GM12873 (cell line): Measurements from ENCODE around the gene PLD2.

Experiments used
- CTCF ChIP-seq: IDR thresholded peaks from 2 replicates; pipeline ENCODE4 v1.5.1; 2012; ENCODE audit warnings: low read depth, mild to moderate bottlenecking, moderate library complexity, low read length, control low read depth; ENCODE audit not compliant: insufficient read depth; ENCODE audit errors: missing control alignments

The PLD2 gene

GRCh38 chr17:4823373-4824089 is 16.6 kb downstream of the PLD2 start:
- TF ChIP-seq CTCF: no peak

DNA sequence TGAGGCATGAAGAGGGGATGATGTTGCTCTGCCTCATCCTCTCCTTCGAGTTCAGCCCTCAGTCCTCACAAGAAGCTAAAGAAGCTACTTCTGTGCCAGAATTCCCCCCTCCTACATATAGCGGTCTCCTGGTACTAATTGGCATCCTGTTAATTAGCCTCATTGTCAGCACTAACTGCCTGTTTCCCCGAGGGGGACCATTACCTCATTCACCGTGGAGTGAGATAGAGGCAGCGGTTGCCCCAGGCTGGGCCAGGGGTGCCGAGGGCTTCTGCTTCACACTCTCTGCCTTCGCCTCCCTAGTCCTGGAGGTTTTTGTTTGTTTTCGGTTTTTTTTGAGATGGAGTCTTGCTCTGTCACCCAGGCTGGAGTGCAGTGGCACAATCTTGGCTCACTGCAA is 20.4 kb downstream of the PLD2 start:
- TF ChIP-seq CTCF: no peak

GRCh38 chr17:4833178-4833940 is 26.4 kb downstream of the PLD2 start, which contains the start of gene MINK1:
Gene MINK1, plus strand, starts transcription at chr17:4833340. Its CDS starts 244 bp downstream, at chr17:4833584.
- TF ChIP-seq CTCF: no peak

DNA sequence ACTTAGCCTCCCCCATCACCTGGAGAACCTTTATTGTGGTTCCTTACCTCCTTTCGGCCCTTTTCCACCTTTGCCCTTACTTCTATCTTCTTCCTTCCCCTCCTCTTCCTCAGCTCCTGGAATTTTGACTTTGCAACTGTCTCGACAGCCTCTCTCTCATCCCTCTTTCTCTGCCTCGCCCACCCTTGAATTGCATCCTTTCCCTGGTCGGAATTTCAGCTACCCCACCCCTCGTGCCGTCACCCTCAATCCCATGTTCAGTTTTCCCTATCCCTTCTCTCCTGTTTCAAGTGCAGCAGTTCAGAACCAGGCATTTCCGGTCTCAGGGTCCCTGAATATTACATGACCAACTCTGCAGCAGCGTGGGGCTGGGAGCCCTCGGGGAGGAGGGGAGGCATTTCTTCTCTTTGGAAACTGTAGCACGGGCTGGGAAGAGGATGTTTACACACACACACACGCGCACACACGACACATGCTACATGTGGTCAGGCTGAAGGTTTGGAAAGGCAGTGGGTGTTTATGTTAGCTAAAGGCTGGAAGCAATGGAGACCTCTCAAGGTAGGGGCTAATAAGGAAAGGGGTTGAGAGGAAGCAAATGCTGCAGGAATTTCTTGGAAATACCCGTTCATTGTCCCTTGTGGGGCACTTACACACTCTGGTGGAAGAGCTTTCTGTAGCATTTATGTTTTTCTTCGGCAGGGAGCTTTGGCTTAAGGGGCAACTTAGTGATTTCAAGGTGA is 27.2 kb downstream of the PLD2 start:
- no peak for TF ChIP-seq CTCF

DNA sequence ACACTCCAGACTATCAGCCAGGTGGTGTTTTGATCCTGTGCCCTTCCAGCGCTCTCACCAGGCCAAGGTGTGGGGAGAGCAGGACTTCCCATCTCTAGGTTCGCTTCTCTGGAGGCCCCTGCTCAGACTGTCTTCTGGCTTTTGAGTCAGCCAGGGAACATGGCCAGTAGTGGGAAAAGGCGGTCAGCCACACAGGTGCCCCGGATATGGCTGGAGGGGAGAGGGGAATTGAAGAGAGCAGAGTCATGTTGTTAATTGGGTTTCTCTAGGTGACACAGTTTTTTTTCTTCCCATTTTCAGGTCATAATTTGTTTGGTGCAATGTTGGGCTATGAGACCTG is 27.7 kb downstream of the PLD2 start:
- no peak for TF ChIP-seq CTCF

DNA sequence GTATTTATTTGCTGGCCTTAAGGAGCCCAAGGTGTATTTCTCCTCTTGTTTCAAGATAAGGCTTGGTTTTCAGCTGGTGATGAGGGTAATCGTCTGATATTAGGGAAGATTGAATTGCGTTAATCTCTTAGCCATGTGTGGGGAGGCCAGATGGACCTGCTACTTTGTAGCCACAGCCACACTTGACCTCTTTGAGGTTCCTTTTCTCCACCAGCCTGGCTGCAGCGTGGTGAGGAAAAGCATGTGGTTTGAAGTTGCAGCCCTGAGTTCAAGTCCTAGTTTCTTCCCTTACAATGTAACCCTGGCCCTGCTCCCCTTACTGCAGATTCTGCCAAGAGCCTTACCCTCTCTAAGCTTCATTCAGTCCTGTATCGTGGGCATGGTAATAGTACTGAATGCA is 29.3 kb downstream of the PLD2 start:
- no peak for TF ChIP-seq CTCF
